ENCODE data around the gene MOBP.
"Not testable (repeated sequence)": the region's sequence is repeated elsewhere in the genome, so short reads cannot be mapped to it uniquely, and the experiment has no call there.

Gene MOBP

GRCh38 chr3:39453872-39454271 lies 13.6 kb upstream of the MOBP start:
- DNase-seq, result not testable (repeated sequence)

DNA sequence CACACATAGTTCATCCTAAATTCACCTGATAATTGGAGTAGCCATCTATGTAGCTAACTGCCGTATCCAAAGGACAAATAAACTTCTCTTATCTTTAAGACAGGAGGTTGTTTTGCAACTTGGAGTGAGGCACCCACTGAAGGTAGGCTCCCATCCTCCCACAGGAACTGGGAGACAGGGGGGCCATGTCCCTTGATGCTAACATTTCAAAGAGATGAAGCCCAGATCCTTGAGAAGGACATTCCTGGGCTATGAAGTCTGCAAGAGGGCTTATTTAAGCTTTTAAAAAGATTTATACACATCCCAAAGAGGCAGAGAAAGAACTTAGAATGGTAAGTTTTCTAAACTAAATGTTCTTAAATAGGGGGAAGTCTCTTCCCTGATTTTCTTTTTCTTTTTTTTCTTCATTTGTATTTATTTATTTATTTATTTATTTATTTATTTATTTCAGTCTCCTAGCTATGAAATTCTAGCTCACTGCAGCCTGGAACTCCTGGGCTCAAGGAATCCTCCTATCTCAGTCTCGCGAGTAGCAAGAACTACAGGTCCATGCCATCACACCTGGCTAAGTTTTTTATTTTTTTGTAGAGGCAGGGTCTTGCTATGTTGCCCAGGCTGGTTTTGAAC lies 12.8 kb upstream of the MOBP start:
- DNase-seq, result no peak

- no peak for DNase-seq
Observed at GRCh38 chr3:39456159-39456558, 11.3 kb upstream of the MOBP start.

DNA sequence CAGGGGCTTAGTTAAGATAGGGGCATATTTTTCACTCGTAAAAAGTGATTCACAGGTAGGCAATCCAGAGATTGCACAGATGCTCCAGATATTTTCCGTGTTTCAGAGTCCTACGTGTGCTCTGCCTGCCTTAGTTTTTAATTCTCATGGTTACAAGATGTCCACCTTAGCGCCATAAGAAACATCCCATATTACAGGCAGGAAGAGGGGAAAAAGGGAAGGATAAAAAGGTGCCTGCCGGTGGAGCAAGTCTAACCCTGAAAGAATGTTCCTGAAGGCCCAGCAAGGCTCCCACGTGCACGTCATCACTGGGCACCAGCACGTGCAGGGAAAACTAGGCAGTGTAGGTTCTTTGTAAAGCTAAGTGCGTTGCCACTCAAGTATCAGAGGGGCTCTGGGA lies 10.1 kb upstream of the MOBP start:
- DNase-seq, result no peak

DNA sequence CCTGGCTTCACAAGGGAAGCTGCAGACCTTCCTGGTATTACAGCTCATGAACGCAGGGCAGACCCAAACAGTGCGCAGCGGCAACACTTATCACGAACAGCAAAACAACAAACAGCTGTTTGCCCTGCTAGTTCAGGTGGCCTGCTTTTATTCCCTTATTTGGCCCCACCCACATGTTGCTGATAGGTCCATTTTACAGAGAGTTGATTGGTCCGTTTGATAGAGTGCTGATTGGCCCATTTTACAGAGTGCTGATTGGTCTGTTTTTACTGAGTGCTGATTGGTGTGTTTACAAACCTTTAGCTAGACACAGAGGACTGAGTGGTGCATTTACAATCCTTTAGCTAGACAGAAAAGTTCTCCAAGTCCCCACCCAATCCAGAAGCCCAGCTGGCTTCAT lies 8.9 kb upstream of the MOBP start:
- DNase-seq, result not testable (repeated sequence)

DNA sequence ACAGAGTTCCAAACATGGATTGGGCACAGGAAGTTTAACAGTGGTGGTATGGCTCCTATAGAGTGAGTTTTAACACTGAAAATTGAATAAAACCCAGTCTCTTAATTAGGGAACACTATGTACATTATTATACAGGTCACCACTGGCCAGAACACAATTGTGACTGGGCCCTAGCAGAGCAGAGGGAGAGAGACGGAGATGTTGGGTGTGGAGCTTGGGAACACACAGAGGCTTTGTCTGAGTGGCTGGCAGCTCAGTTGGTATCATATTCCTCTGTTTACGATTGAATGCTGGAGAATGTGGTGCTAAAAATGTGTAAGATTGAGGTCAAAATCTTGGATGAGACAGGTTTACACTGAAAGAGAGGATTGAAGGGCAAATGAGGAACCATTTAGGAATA lies 6.8 kb upstream of the MOBP start:
- no peak for DNase-seq

DNA sequence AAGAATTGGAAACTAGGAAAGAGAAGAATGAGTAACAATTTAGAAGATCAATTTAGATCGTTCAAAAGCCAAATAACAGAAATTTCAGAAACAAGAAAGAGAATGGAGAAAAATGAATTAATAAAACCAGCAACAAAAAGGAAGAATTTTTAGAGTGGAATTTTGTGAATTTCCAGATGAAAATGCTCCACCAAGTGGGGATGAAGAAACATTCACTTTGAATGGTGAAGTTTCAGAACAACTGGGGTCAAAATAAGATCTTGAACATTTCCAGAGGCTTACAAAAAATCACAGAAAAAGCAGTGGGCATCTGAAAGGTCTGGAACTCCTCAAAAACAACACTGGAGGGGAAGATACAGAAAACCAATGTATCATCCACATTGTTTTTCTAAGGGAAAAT lies 4.2 kb upstream of the MOBP start:
- DNase-seq, result no peak

- DNase-seq, result no peak
Observed at GRCh38 chr3:39466988-39467387, 492 bp upstream of the MOBP start.

- no peak for DNase-seq
Observed at GRCh38 chr3:39468108-39468436, 592 bp downstream of the MOBP start.

DNA sequence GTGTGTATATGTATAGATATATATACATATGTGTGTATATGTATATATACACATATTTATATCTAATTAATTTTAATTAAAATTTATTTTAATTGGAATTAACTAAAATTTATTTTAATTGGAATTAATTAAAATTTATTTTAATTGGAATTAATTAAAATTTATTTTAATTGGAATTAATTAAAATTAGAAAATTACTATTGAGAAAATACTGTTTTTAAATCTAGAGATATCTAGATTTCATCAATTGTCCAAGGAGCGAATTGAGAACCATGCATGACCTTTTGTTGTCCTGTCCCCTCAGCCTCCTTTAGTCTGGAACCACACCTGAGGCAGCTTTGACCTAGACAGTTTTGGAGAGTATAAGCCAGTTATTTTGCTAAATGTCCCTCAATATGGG lies 1.8 kb downstream of the MOBP start:
- no peak for DNase-seq

GRCh38 chr3:39469945-39470344 lies 2.5 kb downstream of the MOBP start:
- no peak for DNase-seq

DNA sequence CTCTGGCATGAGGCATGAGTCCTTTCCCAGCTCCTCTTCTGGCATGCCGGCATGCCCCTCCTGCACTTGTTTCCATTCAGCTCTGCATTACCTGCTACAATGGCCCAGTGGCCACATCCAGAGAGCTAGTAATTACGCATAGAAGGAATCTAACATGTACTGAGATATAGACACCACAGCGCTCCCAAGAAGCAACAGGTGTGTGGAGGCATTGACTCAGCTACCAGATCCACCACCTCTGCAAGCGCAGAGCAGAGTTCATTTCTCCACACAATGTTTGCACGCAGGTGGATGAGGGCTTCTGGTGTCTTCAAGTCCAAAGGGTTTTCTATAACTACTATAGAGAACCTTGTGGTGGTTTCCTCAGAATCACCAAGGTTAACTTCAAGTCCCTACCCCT lies 4.2 kb downstream of the MOBP start:
- no peak for DNase-seq

- DNase-seq, result no peak
Observed at GRCh38 chr3:39473452-39474125, 6.1 kb downstream of the MOBP start.

DNA sequence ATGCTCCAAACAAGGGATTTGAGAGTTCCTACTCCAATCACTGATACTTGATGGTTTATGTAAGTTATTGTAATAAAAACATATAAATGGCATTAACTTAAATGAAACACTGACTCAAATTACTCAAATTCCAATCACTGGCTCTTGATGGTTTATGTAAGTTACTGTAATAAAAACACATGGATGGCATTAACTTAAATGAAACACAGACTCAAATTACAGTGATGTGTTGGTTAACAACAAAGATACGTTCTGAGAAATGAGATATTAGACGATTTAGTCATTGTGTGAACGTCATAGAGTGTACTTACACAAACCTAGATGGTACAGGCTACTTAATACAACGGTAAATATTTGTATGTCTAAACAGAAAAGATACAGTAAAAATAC lies 6.6 kb downstream of the MOBP start:
- DNase-seq, result no peak

DNA sequence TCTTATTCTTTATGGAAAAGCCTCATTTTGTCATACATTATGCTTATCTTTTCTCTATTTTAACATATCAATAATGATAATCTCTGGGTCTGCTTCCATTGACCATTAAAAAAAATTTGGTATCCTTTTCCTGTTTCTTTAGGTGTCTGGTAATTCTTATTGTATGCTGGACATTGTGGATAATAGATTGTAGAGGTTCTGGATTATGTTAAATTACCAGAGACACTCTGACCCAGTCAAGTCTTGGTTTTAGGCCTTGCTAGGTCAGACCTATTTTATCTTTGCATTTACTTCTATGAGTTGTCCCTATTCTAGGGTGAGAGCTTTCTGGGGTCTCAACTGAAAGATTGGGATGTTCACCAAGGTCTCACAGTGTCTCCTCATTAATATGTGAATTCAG lies 9.3 kb downstream of the MOBP start:
- DNase-seq, result no peak

GRCh38 chr3:39478226-39478625 lies 10.7 kb downstream of the MOBP start:
- no peak for DNase-seq

GRCh38 chr3:39479701-39480414 lies 12.4 kb downstream of the MOBP start:
- no peak for DNase-seq

GRCh38 chr3:39485547-39485946 lies 18.1 kb downstream of the MOBP start:
- DNase-seq, result no peak

- no peak for DNase-seq
Observed at GRCh38 chr3:39491014-39491413, 23.5 kb downstream of the MOBP start.

- no peak for DNase-seq
Observed at GRCh38 chr3:39491733-39492350, 24.4 kb downstream of the MOBP start.

DNA sequence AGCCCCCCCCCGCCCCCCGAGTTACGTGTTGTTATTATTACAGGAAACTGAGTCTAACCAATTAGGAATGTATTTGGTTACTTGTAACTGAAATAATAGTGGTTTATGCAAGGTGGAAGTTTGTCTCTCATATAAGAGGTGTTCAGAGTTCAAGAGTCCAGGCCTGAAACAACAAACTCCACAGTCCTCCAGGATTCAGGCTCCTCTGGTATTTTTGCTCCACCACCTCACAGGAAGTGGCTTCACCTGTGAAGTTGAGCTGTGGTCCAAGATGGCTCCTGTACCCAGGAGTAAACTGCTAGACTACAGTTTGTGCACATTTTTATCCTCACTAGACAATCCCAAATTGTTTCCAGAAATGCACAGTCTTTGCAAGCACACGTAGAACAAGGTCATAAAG lies 27.3 kb downstream of the MOBP start:
- no peak for DNase-seq

DNA sequence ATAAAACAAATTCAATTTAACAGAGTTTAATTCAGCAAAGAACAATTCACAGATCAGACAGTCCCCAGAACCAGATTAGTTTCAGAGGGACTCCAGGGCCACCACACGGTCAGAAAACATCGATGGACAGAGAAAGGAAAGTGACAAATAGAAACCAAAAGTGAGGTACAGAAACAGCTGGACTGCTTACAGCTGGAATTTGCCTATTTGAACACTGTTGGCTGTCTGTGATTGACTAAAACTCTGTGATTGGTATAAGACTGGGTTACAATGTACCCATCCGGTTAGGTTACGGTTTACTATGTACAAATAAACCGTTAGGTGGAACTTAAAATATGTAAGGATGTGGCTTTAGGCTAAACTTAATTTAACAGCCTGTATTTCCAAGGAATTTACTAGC lies 30.3 kb downstream of the MOBP start:
- DNase-seq, result peak in 1 of 3 donors; percentile 3

DNA sequence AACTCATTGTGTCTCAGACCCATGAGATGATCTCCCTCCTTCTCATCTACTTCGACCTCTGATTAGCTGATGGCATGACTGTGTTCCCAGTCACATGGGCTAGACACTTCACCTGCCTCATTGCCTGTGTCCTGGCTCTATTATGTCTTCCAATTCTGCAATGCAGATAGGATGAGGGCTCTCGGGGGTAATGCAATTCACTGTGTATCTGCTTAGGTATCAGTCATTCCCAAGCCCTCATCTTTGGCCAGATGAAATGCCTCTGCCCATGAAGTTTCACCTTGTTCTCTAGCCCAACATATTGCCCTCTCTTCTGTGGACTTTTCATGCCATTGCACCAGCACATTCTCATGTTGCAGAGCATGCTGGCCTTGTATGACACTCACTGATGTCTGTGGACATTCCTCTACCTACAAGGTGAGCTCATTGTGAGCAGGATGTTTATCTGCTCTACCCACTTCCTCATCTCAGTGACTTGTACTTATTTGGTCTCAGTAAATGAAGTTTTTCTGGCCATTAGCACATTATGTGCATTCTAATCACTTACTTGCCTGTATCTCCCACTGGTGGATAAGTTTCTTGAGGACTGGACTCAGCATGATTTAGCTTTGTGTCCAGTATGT lies 32.3 kb downstream of the MOBP start:
- peak in 1 of 3 donors; percentile 6 for DNase-seq

GRCh38 chr3:39501059-39501458 lies 33.6 kb downstream of the MOBP start:
- DNase-seq, result no peak
